Activated naive CD4-positive, alpha-beta T cell treated with anti-CD3 and anti-CD28 coated beads for 36 hours (primary cell): ENCODE data around the gene ASTN2. TPM values are rescaled to one million over a fixed set of nuclear protein-coding genes. Genes with fewer than 3 reads are reported as not detected.

Experiments used
- CTCF ChIA-PET: fragments of 350-600 bp; sonication (Branson Sonifier 250); formaldehyde crosslinking; loops from one replicate; lab custom pipeline; 2021; ENCODE audit warnings: antibody characterized with exemption; lab: Charles Lee
- DNase-seq: peaks from one replicate; pipeline ENCODE4 v3.0.0-alpha.2; 2020
- H3K27ac Mint-ChIP-seq: one replicate; pipeline ENCODE4 v1.8.0; 2021; ENCODE audit warnings: mild to moderate bottlenecking, mixed read lengths
- H3K27me3 Mint-ChIP-seq: one replicate; pipeline ENCODE4 v1.8.0; 2021; ENCODE audit warnings: low read depth, mixed read lengths
- H3K36me3 Mint-ChIP-seq: one replicate; pipeline ENCODE4 v1.8.0; 2021; ENCODE audit warnings: low read depth, mixed read lengths
- H3K4me1 Mint-ChIP-seq: one replicate; pipeline ENCODE4 v1.8.0; 2021; ENCODE audit warnings: low read depth, mixed read lengths
- H3K4me3 Mint-ChIP-seq: one replicate; pipeline ENCODE4 v1.8.0; 2021; ENCODE audit warnings: mild to moderate bottlenecking, moderate library complexity, mixed read lengths
- H3K9me3 Mint-ChIP-seq: one replicate; pipeline ENCODE4 v1.8.0; 2021; ENCODE audit warnings: mixed read lengths
- intact Hi-C: fragments of 100-400 bp; cut with micrococcal nuclease; formaldehyde crosslinking; loops from one replicate; pipeline ENCODE4 v1.15.1; 2023
- total RNA-seq, 2 experiments: library from RNA; stranded (reverse); gene quantifications; one replicate each; pipeline ENCODE4 v1.2.3, GENCODE V29; 2021

Gene ASTN2
- total RNA-seq, 2 experiments from 2014 or later = 6.0 to 6.6 TPM

GRCh38 chr9:116543731-116544400 is 871.0 kb downstream of the ASTN2 start:
- H3K27me3 Mint-ChIP-seq = no peaks in the 10 kb centered on the region
- peaks cover 3% of the 10 kb centered on the region for H3K36me3 Mint-ChIP-seq
- peaks cover 1% of the 10 kb centered on the region for H3K4me1 Mint-ChIP-seq
- intact Hi-C loops = no loop called here
- no peak overlapping the region for H3K27ac Mint-ChIP-seq
- peaks cover 4% of the 10 kb centered on the region for H3K9me3 Mint-ChIP-seq
- H3K4me3 Mint-ChIP-seq = no peak overlapping the region
- no peak for DNase-seq
- CTCF ChIA-PET = interaction anchor here (0.6 kb wide), 1 partner anchor 120 kb away, joined by 3 read pairs; no protein-coding TSS in a partner anchor

- intact Hi-C loops = no loop called here
- no peaks in the 10 kb centered on the region for H3K4me1 Mint-ChIP-seq
These were observed 873.5 kb downstream of the ASTN2 start for GRCh38 chr9:116541402-116541801.

GRCh38 chr9:116539549-116539948 is 875.3 kb downstream of the ASTN2 start:
- CTCF ChIA-PET = no interaction called here

More at GRCh38 chr9:116541402-116541801, 873.5 kb downstream of the ASTN2 start:
- no peak overlapping the region for H3K27ac Mint-ChIP-seq
- no peak overlapping the region for H3K4me3 Mint-ChIP-seq
- CTCF ChIA-PET = no interaction called here
- no peaks in the 10 kb centered on the region for H3K27me3 Mint-ChIP-seq
- H3K36me3 Mint-ChIP-seq = peaks cover 8% of the 10 kb centered on the region
- H3K9me3 Mint-ChIP-seq = peaks cover 13% of the 10 kb centered on the region
- DNase-seq = no peak

GRCh38 chr9:116525611-116526010 is 889.2 kb downstream of the ASTN2 start:
- peaks cover 42% of the 10 kb centered on the region for H3K9me3 Mint-ChIP-seq

More at GRCh38 chr9:116539549-116539948, 875.3 kb downstream of the ASTN2 start:
- no peak for DNase-seq
- intact Hi-C loops = no loop called here
- no peaks in the 10 kb centered on the region for H3K4me1 Mint-ChIP-seq
- no peak overlapping the region for H3K4me3 Mint-ChIP-seq
- H3K27ac Mint-ChIP-seq = no peak overlapping the region
- H3K36me3 Mint-ChIP-seq = peaks cover 12% of the 10 kb centered on the region
- peaks cover 21% of the 10 kb centered on the region for H3K9me3 Mint-ChIP-seq
- H3K27me3 Mint-ChIP-seq = no peaks in the 10 kb centered on the region

GRCh38 chr9:116524778-116525470 is 889.9 kb downstream of the ASTN2 start:
- Mint-ChIP-seq H3K4me1 (no peaks in the 10 kb centered on the region), H3K36me3 (peaks cover 16% of the 10 kb centered on the region), H3K27ac (no peak overlapping the region), H3K27me3 (no peaks in the 10 kb centered on the region), H3K4me3 (no peak overlapping the region), H3K9me3 (peaks cover 44% of the 10 kb centered on the region)
- CTCF ChIA-PET = no interaction called here
- DNase-seq = no peak
- intact Hi-C loops = no loop called here

More at GRCh38 chr9:116525611-116526010, 889.2 kb downstream of the ASTN2 start:
- CTCF ChIA-PET = no interaction called here
- H3K4me3 Mint-ChIP-seq = no peak overlapping the region
- peaks cover 16% of the 10 kb centered on the region for H3K36me3 Mint-ChIP-seq
- DNase-seq = no peak
- H3K27ac Mint-ChIP-seq = no peak overlapping the region
- no peaks in the 10 kb centered on the region for H3K27me3 Mint-ChIP-seq
- no peaks in the 10 kb centered on the region for H3K4me1 Mint-ChIP-seq
- intact Hi-C loops = no loop called here

GRCh38 chr9:116520218-116520617 is 894.6 kb downstream of the ASTN2 start:
- Mint-ChIP-seq H3K4me1 (no peaks in the 10 kb centered on the region), H3K9me3 (peaks cover 46% of the 10 kb centered on the region), H3K36me3 (peaks cover 31% of the 10 kb centered on the region), H3K4me3 (no peak overlapping the region), H3K27ac (no peak overlapping the region), H3K27me3 (no peaks in the 10 kb centered on the region)
- CTCF ChIA-PET = no interaction called here
- intact Hi-C loops = no loop called here
- DNase-seq = no peak

- no peak for DNase-seq
- Mint-ChIP-seq H3K9me3 (peaks cover 50% of the 10 kb centered on the region), H3K36me3 (peaks cover 36% of the 10 kb centered on the region), H3K27me3 (no peaks in the 10 kb centered on the region), H3K4me1 (no peaks in the 10 kb centered on the region), H3K27ac (no peak overlapping the region), H3K4me3 (no peak overlapping the region)
- CTCF ChIA-PET = interaction anchor here (0.6 to 0.8 kb wide), 2 partner anchors 55 to 927 kb away, joined by 3 to 4 read pairs; no protein-coding TSS in a partner anchor
- intact Hi-C loops = no loop called here
These were observed 898.4 kb downstream of the ASTN2 start for GRCh38 chr9:116516456-116516855.

- H3K4me3 Mint-ChIP-seq = no peak overlapping the region
- peaks cover 42% of the 10 kb centered on the region for H3K9me3 Mint-ChIP-seq
- CTCF ChIA-PET = no interaction called here
- intact Hi-C loops = no loop called here
- no peaks in the 10 kb centered on the region for H3K27me3 Mint-ChIP-seq
- no peak overlapping the region for H3K27ac Mint-ChIP-seq
- no peaks in the 10 kb centered on the region for H3K4me1 Mint-ChIP-seq
- DNase-seq = no peak
- peaks cover 31% of the 10 kb centered on the region for H3K36me3 Mint-ChIP-seq
These were observed 899.3 kb downstream of the ASTN2 start for GRCh38 chr9:116515541-116515940.

- no peaks in the 10 kb centered on the region for H3K4me1 Mint-ChIP-seq
- no peak overlapping the region for H3K27ac Mint-ChIP-seq
- H3K4me3 Mint-ChIP-seq = no peak overlapping the region
- peaks cover 7% of the 10 kb centered on the region for H3K36me3 Mint-ChIP-seq
- intact Hi-C loops = no loop called here
- no peak for DNase-seq
- no peaks in the 10 kb centered on the region for H3K27me3 Mint-ChIP-seq
- peaks cover 13% of the 10 kb centered on the region for H3K9me3 Mint-ChIP-seq
- CTCF ChIA-PET = no interaction called here
These were observed 908.2 kb downstream of the ASTN2 start for GRCh38 chr9:116506685-116507084.

- no peak overlapping the region for H3K4me3 Mint-ChIP-seq
- no peak overlapping the region for H3K27ac Mint-ChIP-seq
These were observed 909.9 kb downstream of the ASTN2 start for GRCh38 chr9:116504893-116505480.

GRCh38 chr9:116504081-116504480 is 910.8 kb downstream of the ASTN2 start:
- peaks cover 7% of the 10 kb centered on the region for H3K36me3 Mint-ChIP-seq
- intact Hi-C loops = no loop called here

More at GRCh38 chr9:116504893-116505480, 909.9 kb downstream of the ASTN2 start:
- Mint-ChIP-seq H3K9me3 (peaks cover 10% of the 10 kb centered on the region), H3K27me3 (no peaks in the 10 kb centered on the region), H3K36me3 (peaks cover 7% of the 10 kb centered on the region), H3K4me1 (no peaks in the 10 kb centered on the region)
- intact Hi-C loops = no loop called here
- CTCF ChIA-PET = interaction anchor here (1.1 kb wide), 1 partner anchor 10 kb away, joined by 6 read pairs; no protein-coding TSS in a partner anchor
- no peak for DNase-seq

GRCh38 chr9:116502746-116503145 is 912.1 kb downstream of the ASTN2 start:
- CTCF ChIA-PET = no interaction called here
- H3K9me3 Mint-ChIP-seq = no peaks in the 10 kb centered on the region

More at GRCh38 chr9:116504081-116504480, 910.8 kb downstream of the ASTN2 start:
- no peaks in the 10 kb centered on the region for H3K27me3 Mint-ChIP-seq
- H3K4me1 Mint-ChIP-seq = no peaks in the 10 kb centered on the region
- CTCF ChIA-PET = interaction anchor here (1.1 kb wide), 1 partner anchor 9 kb away, joined by 6 read pairs; no protein-coding TSS in a partner anchor
- no peak for DNase-seq
- H3K4me3 Mint-ChIP-seq = no peak overlapping the region
- H3K27ac Mint-ChIP-seq = no peak overlapping the region
- peaks cover 6% of the 10 kb centered on the region for H3K9me3 Mint-ChIP-seq

More at GRCh38 chr9:116502746-116503145, 912.1 kb downstream of the ASTN2 start:
- intact Hi-C loops = no loop called here
- no peaks in the 10 kb centered on the region for H3K4me1 Mint-ChIP-seq
- no peak overlapping the region for H3K4me3 Mint-ChIP-seq
- no peak overlapping the region for H3K27ac Mint-ChIP-seq
- DNase-seq = no peak
- H3K27me3 Mint-ChIP-seq = no peaks in the 10 kb centered on the region
- peaks cover 5% of the 10 kb centered on the region for H3K36me3 Mint-ChIP-seq
